Esophagus muscularis mucosa (tissue), 3 donors: Measurements from ENCODE around the gene DNAAF6.

Experiments used
- CTCF ChIP-seq, 3 experiments: fragments of 200-600 bp in 2 of 3; fragments of 450-650 bp in 1 of 3; sonication (generic) in 2 of 3; IDR thresholded peaks; one replicate each; pipeline ENCODE4 v1.5.1; 2017 to 2019; ENCODE audit warnings: antibody characterized with exemption in 3 of 3, mild to moderate bottlenecking in 2 of 3, moderate library complexity in 1 of 3
- POLR2A ChIP-seq: fragments of 450-650 bp; IDR thresholded peaks from one replicate; pipeline ENCODE4 v1.6.1; 2017; ENCODE audit warnings: antibody characterized with exemption, moderate library complexity, mild to moderate bottlenecking, low read depth

DNA sequence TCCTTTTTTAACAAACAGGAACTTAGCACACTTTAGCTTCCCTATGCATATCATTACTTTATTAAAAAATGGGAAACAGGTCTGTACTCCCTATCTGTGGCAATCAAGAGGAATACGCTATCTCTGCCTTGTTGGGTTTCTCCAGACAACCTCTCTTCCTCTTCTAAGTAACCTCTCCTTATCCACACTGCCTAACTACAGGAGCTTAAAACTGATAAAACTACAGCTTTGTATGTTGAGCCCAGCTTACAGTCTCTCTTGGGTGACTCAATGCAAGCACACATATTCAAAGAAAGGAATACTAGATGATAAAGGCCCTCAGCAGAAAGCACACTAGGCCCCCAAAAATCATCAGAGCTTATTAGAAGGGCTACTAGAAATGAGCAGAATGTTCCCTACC lies 9.1 kb upstream of the DNAAF6 start:
- TF ChIP-seq POLR2A (no peak), CTCF (IDR thresholded peaks at IDR 0.05) (no peak)
